IPS-18a (cell line): ENCODE data around the gene LPA.
"Not testable (repeated sequence)": the region's sequence is repeated elsewhere in the genome, so short reads cannot be mapped to it uniquely, and the experiment has no call there.

Experiments
- H3K27ac ChIP-seq: one replicate; pipeline ENCODE4 v1.5.1; 2013; ENCODE audit warnings: low read length
- H3K27me3 ChIP-seq: one replicate; pipeline ENCODE4 v1.6.1; 2013; ENCODE audit warnings: mild to moderate bottlenecking, low read length; ENCODE audit not compliant: control insufficient read depth, insufficient read depth
- H3K36me3 ChIP-seq: one replicate; pipeline ENCODE4 v1.6.1; 2013; ENCODE audit warnings: low read depth, low read length; ENCODE audit not compliant: control insufficient read depth
- H3K4me1 ChIP-seq: one replicate; pipeline ENCODE4 v1.6.1; 2013; ENCODE audit warnings: low read depth, low read length; ENCODE audit not compliant: control insufficient read depth
- H3K4me3 ChIP-seq: one replicate; pipeline ENCODE4 v1.5.1; 2013; ENCODE audit warnings: low read length
- H3K9ac ChIP-seq: one replicate; pipeline ENCODE4 v1.6.1; 2013; ENCODE audit warnings: mild to moderate bottlenecking, low read length, moderate library complexity
- H3K9me3 ChIP-seq: one replicate; pipeline ENCODE4 v1.6.1; 2013; ENCODE audit warnings: low read depth, low read length; ENCODE audit not compliant: control insufficient read depth

LPA gene

DNA sequence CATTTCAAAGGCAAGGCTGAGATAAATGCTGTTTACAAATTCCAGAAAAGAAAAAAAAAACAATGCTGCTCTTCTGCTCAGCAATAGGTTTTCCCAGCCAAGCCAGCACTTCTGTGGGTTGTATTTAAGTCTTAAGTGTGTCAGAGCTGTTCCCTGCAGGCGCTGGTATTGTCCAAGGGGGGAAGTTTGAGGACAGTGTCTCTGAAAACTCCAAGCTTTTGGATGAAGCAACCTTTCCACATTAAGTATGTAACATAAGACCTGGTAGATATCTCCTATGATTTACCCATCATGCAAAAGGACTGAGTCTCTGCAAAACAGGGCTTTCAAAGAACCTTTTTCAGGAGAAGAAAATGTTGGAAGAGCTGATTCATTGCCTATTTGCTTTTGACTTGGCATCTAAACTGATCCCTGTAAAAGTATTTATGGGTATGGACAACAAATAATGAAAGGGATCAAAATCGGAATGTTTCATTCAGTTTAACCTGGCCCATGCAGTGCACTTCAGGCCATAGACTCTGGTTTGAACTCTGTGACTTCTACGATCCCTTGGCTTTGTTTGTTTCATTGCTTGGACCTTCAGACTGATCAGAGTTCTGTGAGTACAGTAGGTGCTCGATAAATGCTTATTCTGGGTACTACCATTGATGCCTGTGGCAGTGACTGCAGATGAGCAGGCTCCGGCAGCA, 21.8 kb upstream of the LPA start:
- no peaks in the 10 kb centered on the region for H3K27me3 ChIP-seq
- H3K4me3 ChIP-seq: no peak overlapping the region
- no peak overlapping the region for H3K9ac ChIP-seq
- H3K36me3 ChIP-seq: no peaks in the 10 kb centered on the region
- H3K4me1 ChIP-seq: no peaks in the 10 kb centered on the region
- H3K9me3 ChIP-seq: no peaks in the 10 kb centered on the region
- no peak overlapping the region for H3K27ac ChIP-seq

DNA sequence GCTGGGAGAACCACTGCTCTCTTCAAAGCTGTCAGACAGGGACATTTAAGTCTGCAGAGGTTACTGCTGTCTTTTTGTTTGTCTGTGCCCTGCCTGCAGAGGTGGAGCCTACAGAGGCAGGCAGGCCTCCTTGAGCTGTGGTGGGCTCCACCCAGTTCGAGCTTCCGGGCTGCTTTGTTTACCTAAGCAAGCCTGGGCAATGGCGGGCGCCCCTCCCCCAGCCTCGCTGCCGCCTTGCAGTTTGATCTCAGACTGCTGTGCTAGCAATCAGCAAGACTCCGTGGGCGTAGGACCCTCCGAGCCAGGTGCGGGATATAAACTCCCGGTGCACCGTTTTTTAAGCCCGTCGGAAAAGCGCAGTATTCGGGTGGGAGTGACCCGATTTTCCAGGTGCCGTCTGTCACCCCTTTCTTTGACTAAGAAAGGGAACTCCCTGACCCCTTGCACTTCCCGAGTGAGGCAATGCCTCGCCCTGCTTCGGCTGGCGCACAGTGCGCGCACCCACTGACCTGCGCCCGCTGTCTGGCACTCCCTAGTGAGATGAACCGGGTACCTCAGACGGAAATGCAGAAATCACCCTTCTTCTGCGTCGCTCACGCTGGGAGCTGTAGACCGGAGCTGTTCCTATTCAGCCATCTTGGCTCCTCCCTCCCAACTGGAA, 21.2 kb upstream of the LPA start:
- H3K9me3 ChIP-seq, H3K4me1 ChIP-seq, H3K36me3 ChIP-seq, H3K27ac ChIP-seq, H3K27me3 ChIP-seq, H3K4me3 ChIP-seq, H3K9ac ChIP-seq: not testable (repeated sequence)

GRCh38 chr6:160679402-160679769, 15.3 kb upstream of the LPA start:
- Histone ChIP-seq H3K27me3 (peaks cover 12% of the 10 kb centered on the region), H3K4me1 (no peaks in the 10 kb centered on the region), H3K9me3 (no peaks in the 10 kb centered on the region), H3K36me3 (no peaks in the 10 kb centered on the region), H3K27ac (no peak overlapping the region), H3K9ac (no peak overlapping the region), H3K4me3 (peak overlapping the region; percentile 39)

GRCh38 chr6:160678744-160679401, 14.8 kb upstream of the LPA start:
- Histone ChIP-seq H3K36me3 (no peaks in the 10 kb centered on the region), H3K27me3 (peaks cover 12% of the 10 kb centered on the region), H3K27ac (no peak overlapping the region), H3K9ac (no peak overlapping the region), H3K4me3 (peak overlapping the region; percentile 39), H3K9me3 (no peaks in the 10 kb centered on the region), H3K4me1 (no peaks in the 10 kb centered on the region)

DNA sequence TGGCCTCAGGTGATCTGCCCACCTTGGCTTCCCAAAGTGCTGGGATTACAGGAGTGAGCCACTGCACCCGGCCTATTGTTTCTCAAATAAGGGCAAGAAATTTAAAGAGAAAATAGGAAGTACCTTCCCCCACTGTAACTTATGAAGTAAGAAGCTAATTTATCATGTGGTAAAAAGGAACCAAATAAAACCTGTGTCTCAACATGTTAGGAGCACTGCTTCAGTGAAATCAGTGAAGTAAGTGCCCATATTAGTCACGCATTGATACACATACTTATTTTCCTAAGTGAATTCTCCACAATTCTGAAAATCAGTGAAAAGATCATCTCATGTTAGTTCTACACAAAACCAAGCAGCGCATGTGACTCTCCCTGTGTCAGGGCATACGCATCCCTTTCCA, 14.2 kb upstream of the LPA start:
- H3K9ac ChIP-seq: no peak overlapping the region
- peaks cover 12% of the 10 kb centered on the region for H3K27me3 ChIP-seq
- H3K4me1 ChIP-seq: no peaks in the 10 kb centered on the region
- H3K27ac ChIP-seq: no peak overlapping the region
- no peaks in the 10 kb centered on the region for H3K9me3 ChIP-seq
- no peaks in the 10 kb centered on the region for H3K36me3 ChIP-seq
- no peak overlapping the region for H3K4me3 ChIP-seq

DNA sequence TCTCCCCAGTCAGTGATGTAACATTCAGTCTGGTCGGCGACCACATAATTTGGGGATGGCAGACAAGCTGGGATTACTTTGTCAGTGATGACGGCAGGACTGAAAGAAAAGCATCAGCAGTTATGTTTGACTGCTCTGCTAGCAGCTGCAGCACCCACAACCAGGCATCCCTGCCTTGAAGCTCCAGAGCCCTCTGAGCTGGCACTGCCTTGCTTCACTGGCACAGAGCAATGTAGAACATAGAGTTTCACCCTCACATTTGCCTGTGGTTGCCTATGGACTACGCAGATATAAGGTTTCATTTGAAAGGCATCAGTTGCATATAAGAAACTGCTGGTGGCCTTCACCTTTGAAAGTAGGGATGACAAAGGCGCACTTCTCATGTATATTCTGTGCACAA, 12.3 kb upstream of the LPA start:
- not testable (repeated sequence) for H3K36me3 ChIP-seq, H3K4me3 ChIP-seq, H3K9ac ChIP-seq, H3K4me1 ChIP-seq, H3K27ac ChIP-seq, H3K9me3 ChIP-seq
- H3K27me3 ChIP-seq: peaks cover 12% of the 10 kb centered on the region

- H3K9me3 ChIP-seq: no peaks in the 10 kb centered on the region
- no peaks in the 10 kb centered on the region for H3K36me3 ChIP-seq
- no peaks in the 10 kb centered on the region for H3K27me3 ChIP-seq
- H3K9ac ChIP-seq: no peak overlapping the region
- H3K4me1 ChIP-seq: no peaks in the 10 kb centered on the region
- no peak overlapping the region for H3K27ac ChIP-seq
- H3K4me3 ChIP-seq: no peak overlapping the region
Measured at GRCh38 chr6:160668589-160668988, 4.5 kb upstream of the LPA start.

DNA sequence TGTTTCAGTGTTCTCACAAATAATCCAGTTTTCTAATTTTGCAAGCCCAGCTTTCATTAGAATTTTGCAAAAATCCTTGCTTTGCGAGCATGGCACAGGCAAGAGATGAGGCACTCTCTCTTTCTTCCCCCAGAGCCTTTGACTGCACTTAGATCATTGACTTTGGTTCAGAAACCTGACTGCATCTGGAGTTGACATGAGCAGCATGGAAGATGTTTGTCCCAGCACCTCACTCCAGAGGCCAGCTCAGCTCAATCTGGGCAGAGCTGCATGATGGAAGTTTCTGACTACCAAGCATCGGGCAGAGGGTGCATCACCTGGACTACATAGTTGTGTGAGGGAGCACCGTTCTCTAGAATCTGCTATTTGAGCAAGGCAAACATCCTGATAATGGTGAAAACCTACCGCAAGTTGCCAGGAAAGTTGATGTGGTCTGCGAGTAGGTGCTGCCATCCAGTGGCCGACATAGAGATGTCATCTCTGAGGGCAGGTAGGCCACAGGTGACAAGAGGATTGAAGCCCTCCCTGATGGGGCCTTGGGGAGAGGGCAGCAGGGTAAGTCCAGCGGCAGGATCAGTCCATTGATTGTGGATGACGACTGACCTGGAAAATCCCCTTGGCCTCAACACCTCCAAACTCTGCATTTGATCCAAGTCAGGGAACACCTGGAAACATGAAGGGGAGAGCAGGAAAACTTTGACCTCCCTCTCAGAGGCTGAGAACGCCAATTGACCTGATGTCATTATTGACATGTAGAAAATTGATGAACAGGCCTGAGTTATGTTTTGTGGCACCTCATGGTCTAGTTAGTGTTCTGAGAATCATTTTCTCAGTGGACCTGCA, 3.8 kb upstream of the LPA start:
- Histone ChIP-seq H3K4me1 (no peaks in the 10 kb centered on the region), H3K9me3 (no peaks in the 10 kb centered on the region), H3K4me3 (no peak overlapping the region), H3K27ac (no peak overlapping the region), H3K27me3 (no peaks in the 10 kb centered on the region), H3K36me3 (no peaks in the 10 kb centered on the region), H3K9ac (no peak overlapping the region)

- no peak overlapping the region for H3K9ac ChIP-seq
- no peak overlapping the region for H3K4me3 ChIP-seq
- no peak overlapping the region for H3K27ac ChIP-seq
- peaks cover 14% of the 10 kb centered on the region for H3K4me1 ChIP-seq
- no peaks in the 10 kb centered on the region for H3K9me3 ChIP-seq
- H3K36me3 ChIP-seq: no peaks in the 10 kb centered on the region
- H3K27me3 ChIP-seq: no peaks in the 10 kb centered on the region
Measured at GRCh38 chr6:160662842-160663241, 1.2 kb downstream of the LPA start.

- Histone ChIP-seq H3K27me3 (no peaks in the 10 kb centered on the region), H3K4me1 (peaks cover 14% of the 10 kb centered on the region), H3K9ac (no peak overlapping the region), H3K27ac (no peak overlapping the region), H3K9me3 (no peaks in the 10 kb centered on the region), H3K36me3 (no peaks in the 10 kb centered on the region), H3K4me3 (no peak overlapping the region)
Measured at GRCh38 chr6:160662429-160662828, 1.6 kb downstream of the LPA start.

- no peaks in the 10 kb centered on the region for H3K9me3 ChIP-seq
- no peaks in the 10 kb centered on the region for H3K36me3 ChIP-seq
- no peak overlapping the region for H3K4me3 ChIP-seq
- no peak overlapping the region for H3K27ac ChIP-seq
- H3K9ac ChIP-seq: no peak overlapping the region
- no peaks in the 10 kb centered on the region for H3K27me3 ChIP-seq
- peaks cover 14% of the 10 kb centered on the region for H3K4me1 ChIP-seq
Measured at GRCh38 chr6:160661216-160661615, 2.9 kb downstream of the LPA start.
